ENCODE data around the gene CYB5R4.

The CYB5R4 gene

GRCh38 chr6:83854766-83855165 lies 4.7 kb upstream of the CYB5R4 start:
- H3K27ac ChIP-seq (ENCODE audit: low read depth, low read length) = no peak overlapping the region
- H2BK5ac ChIP-seq (ENCODE audit: low read depth, low read length, poor library complexity) = no peak overlapping the region
- no peak overlapping the region for H2AK5ac ChIP-seq (ENCODE audit: low read length)
- H2BK12ac ChIP-seq (ENCODE audit: low read length) = no peak overlapping the region
- H4K12ac ChIP-seq (ENCODE audit: low read depth, low read length) = no peak overlapping the region
- no peak overlapping the region for H2BK120ac ChIP-seq (ENCODE audit: insufficient read depth, low read length, poor library complexity)
- H3K36me3 ChIP-seq (ENCODE audit: control insufficient read depth in 1 of 2, insufficient read depth in 2 of 2, low read length in 2 of 2) = no peaks in the 10 kb centered on the region
- no peak overlapping the region for H3K23ac ChIP-seq (ENCODE audit: low read length)
- no peak overlapping the region for H2AFZ ChIP-seq (ENCODE audit: insufficient read depth, low read length, poor library complexity)
- no peak overlapping the region for H3K9ac ChIP-seq (ENCODE audit: low read length)
- H4K91ac ChIP-seq (ENCODE audit: low read depth, low read length) = no peak overlapping the region
- no peak overlapping the region for H3K4ac ChIP-seq (ENCODE audit: low read depth, low read length)
- no CpG with 5 or more reads among the region's 5 CpGs for WGBS (ENCODE audit: extremely low coverage, insufficient coverage, insufficient read length)
- no peak overlapping the region for H3K4me3 ChIP-seq (ENCODE audit: low read depth, low read length)
- peaks cover 3 to 11% of the 10 kb centered on the region in 2 experiments for H3K4me1 ChIP-seq (ENCODE audit: control insufficient read depth in 1 of 2, insufficient read depth in 2 of 2, low read length in 2 of 2)
- no peak overlapping the region for H3K4me2 ChIP-seq (ENCODE audit: low read length)
- H4K8ac ChIP-seq (ENCODE audit: low read depth, low read length) = no peak overlapping the region
- DNase-seq = no peak
- H3K79me1 ChIP-seq (ENCODE audit: low read length) = no peaks in the 10 kb centered on the region
- peaks cover 22% of the 10 kb centered on the region for H3K27me3 ChIP-seq (ENCODE audit: insufficient read depth, low read length)
- no peaks in the 10 kb centered on the region for H3K9me3 ChIP-seq (ENCODE audit: insufficient read depth, low read depth, low read length)
- no peak overlapping the region for H3K18ac ChIP-seq (ENCODE audit: low read length)
- H3K79me2 ChIP-seq (ENCODE audit: control insufficient read depth, insufficient read depth, low read length, poor library complexity) = no peaks in the 10 kb centered on the region
- no peak overlapping the region for H3K14ac ChIP-seq (ENCODE audit: low read length)

GRCh38 chr6:83860359-83860755 lies 868 bp downstream of the CYB5R4 start:
- H3K79me2 ChIP-seq (ENCODE audit: control insufficient read depth, insufficient read depth, low read length, poor library complexity) = peaks cover 1% of the 10 kb centered on the region
- peak overlapping the region; percentile 73 for H3K4me2 ChIP-seq (ENCODE audit: low read length)
- H3K4me3 ChIP-seq (ENCODE audit: low read depth, low read length) = peak overlapping the region; percentile 91
- no peak overlapping the region for H4K91ac ChIP-seq (ENCODE audit: low read depth, low read length)
- H2BK12ac ChIP-seq (ENCODE audit: low read length) = no peak overlapping the region
- no peaks in the 10 kb centered on the region for H3K9me3 ChIP-seq (ENCODE audit: insufficient read depth, low read depth, low read length)
- no peak overlapping the region for H2AK5ac ChIP-seq (ENCODE audit: low read length)
- H3K23ac ChIP-seq (ENCODE audit: low read length) = no peak overlapping the region
- no peak overlapping the region for H4K8ac ChIP-seq (ENCODE audit: low read depth, low read length)
- peak overlapping the region; percentile 21 for H2AFZ ChIP-seq (ENCODE audit: insufficient read depth, low read length, poor library complexity)
- H3K27me3 ChIP-seq (ENCODE audit: insufficient read depth, low read length) = no peaks in the 10 kb centered on the region
- H3K18ac ChIP-seq (ENCODE audit: low read length) = no peak overlapping the region
- no peak overlapping the region for H3K14ac ChIP-seq (ENCODE audit: low read length)
- no CpG with 5 or more reads among the region's 7 CpGs for WGBS (ENCODE audit: extremely low coverage, insufficient coverage, insufficient read length)
- H3K4me1 ChIP-seq (ENCODE audit: control insufficient read depth in 1 of 2, insufficient read depth in 2 of 2, low read length in 2 of 2) = no peaks in the 10 kb centered on the region
- no peak overlapping the region for H3K27ac ChIP-seq (ENCODE audit: low read depth, low read length)
- no peak for DNase-seq
- H3K9ac ChIP-seq (ENCODE audit: low read length) = peak overlapping the region; percentile 89
- H4K12ac ChIP-seq (ENCODE audit: low read depth, low read length) = no peak overlapping the region
- H3K79me1 ChIP-seq (ENCODE audit: low read length) = no peaks in the 10 kb centered on the region
- H2BK120ac ChIP-seq (ENCODE audit: insufficient read depth, low read length, poor library complexity) = no peak overlapping the region
- H3K36me3 ChIP-seq (ENCODE audit: control insufficient read depth in 1 of 2, insufficient read depth in 2 of 2, low read length in 2 of 2) = no peaks in the 10 kb centered on the region
- H3K4ac ChIP-seq (ENCODE audit: low read depth, low read length) = no peak overlapping the region
- no peak overlapping the region for H2BK5ac ChIP-seq (ENCODE audit: low read depth, low read length, poor library complexity)

DNA sequence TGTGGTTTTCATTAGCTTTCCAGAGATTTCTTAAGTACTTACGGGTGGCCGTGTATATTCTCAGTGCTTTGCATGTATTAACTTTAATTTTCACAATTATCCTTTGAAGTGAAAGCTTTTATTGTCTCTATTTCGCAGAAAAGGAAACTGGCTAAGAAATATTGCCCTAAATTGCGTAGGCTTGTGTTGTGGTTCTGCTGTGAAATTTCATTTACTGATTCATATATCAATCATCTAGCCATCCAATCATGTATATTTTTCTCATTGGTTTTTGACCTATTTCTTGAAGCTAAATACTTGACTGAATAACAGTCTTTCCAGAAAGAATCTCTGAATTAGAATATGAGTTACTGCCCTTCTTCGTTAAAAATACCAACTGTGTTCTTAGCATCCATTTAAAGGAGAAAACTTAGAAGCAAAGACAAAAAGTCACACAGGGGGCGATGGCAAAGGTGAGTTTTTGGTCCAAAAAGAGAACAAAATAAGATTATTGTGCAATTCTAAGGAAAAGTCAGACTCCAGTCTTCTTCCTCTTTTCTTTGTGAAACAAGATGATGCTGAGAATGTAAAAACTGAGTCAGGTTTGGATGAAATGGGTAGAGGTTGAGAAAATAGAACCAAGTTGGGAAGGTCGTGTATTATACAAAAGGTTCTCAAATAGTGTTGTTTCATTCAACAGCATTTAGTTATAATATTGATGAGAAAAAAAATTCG lies 1.4 kb downstream of the CYB5R4 start:
- H2AK5ac ChIP-seq (ENCODE audit: low read length) = no peak overlapping the region
- H2BK12ac ChIP-seq (ENCODE audit: low read length) = no peak overlapping the region
- H3K9ac ChIP-seq (ENCODE audit: low read length) = no peak overlapping the region
- no peak overlapping the region for H4K12ac ChIP-seq (ENCODE audit: low read depth, low read length)
- H3K79me1 ChIP-seq (ENCODE audit: low read length) = no peaks in the 10 kb centered on the region
- no peak overlapping the region for H3K18ac ChIP-seq (ENCODE audit: low read length)
- H3K36me3 ChIP-seq (ENCODE audit: control insufficient read depth in 1 of 2, insufficient read depth in 2 of 2, low read length in 2 of 2) = no peaks in the 10 kb centered on the region
- H3K27ac ChIP-seq (ENCODE audit: low read depth, low read length) = no peak overlapping the region
- H3K4me3 ChIP-seq (ENCODE audit: low read depth, low read length) = no peak overlapping the region
- H3K4me2 ChIP-seq (ENCODE audit: low read length) = peak overlapping the region; percentile 32
- H3K79me2 ChIP-seq (ENCODE audit: control insufficient read depth, insufficient read depth, low read length, poor library complexity) = peaks cover 1% of the 10 kb centered on the region
- H3K14ac ChIP-seq (ENCODE audit: low read length) = no peak overlapping the region
- H3K27me3 ChIP-seq (ENCODE audit: insufficient read depth, low read length) = no peaks in the 10 kb centered on the region
- no peak overlapping the region for H4K8ac ChIP-seq (ENCODE audit: low read depth, low read length)
- H3K4me1 ChIP-seq (ENCODE audit: control insufficient read depth in 1 of 2, insufficient read depth in 2 of 2, low read length in 2 of 2) = no peaks in the 10 kb centered on the region
- H2BK120ac ChIP-seq (ENCODE audit: insufficient read depth, low read length, poor library complexity) = no peak overlapping the region
- H2BK5ac ChIP-seq (ENCODE audit: low read depth, low read length, poor library complexity) = no peak overlapping the region
- H3K23ac ChIP-seq (ENCODE audit: low read length) = no peak overlapping the region
- no peaks in the 10 kb centered on the region for H3K9me3 ChIP-seq (ENCODE audit: insufficient read depth, low read depth, low read length)
- H4K91ac ChIP-seq (ENCODE audit: low read depth, low read length) = no peak overlapping the region
- no peak overlapping the region for H2AFZ ChIP-seq (ENCODE audit: insufficient read depth, low read length, poor library complexity)
- no peak overlapping the region for H3K4ac ChIP-seq (ENCODE audit: low read depth, low read length)
- WGBS (ENCODE audit: extremely low coverage, insufficient coverage, insufficient read length) = 100% methylated on average over 1 of the region's 8 CpGs
- DNase-seq = no peak

- Histone ChIP-seq H3K79me2 (ENCODE audit: control insufficient read depth, insufficient read depth, low read length, poor library complexity) (peaks cover 1% of the 10 kb centered on the region), H4K8ac (ENCODE audit: low read depth, low read length) (no peak overlapping the region), H3K18ac (ENCODE audit: low read length) (no peak overlapping the region), H3K27ac (ENCODE audit: low read depth, low read length) (no peak overlapping the region), H2AFZ (ENCODE audit: insufficient read depth, low read length, poor library complexity) (no peak overlapping the region), H3K14ac (ENCODE audit: low read length) (no peak overlapping the region), H4K91ac (ENCODE audit: low read depth, low read length) (no peak overlapping the region), H3K23ac (ENCODE audit: low read length) (no peak overlapping the region), H2BK5ac (ENCODE audit: low read depth, low read length, poor library complexity) (no peak overlapping the region), H3K4me1 (ENCODE audit: control insufficient read depth in 1 of 2, insufficient read depth in 2 of 2, low read length in 2 of 2) (no peaks in the 10 kb centered on the region), H3K9me3 (ENCODE audit: insufficient read depth, low read depth, low read length) (peaks cover 3% of the 10 kb centered on the region), H4K12ac (ENCODE audit: low read depth, low read length) (no peak overlapping the region), H3K27me3 (ENCODE audit: insufficient read depth, low read length) (no peaks in the 10 kb centered on the region), H3K36me3 (ENCODE audit: control insufficient read depth in 1 of 2, insufficient read depth in 2 of 2, low read length in 2 of 2) (peaks cover 3 to 4% of the 10 kb centered on the region in 2 experiments), H3K9ac (ENCODE audit: low read length) (no peak overlapping the region), H2BK12ac (ENCODE audit: low read length) (no peak overlapping the region), H3K4ac (ENCODE audit: low read depth, low read length) (no peak overlapping the region), H3K4me2 (ENCODE audit: low read length) (no peak overlapping the region), H2BK120ac (ENCODE audit: insufficient read depth, low read length, poor library complexity) (no peak overlapping the region), H3K79me1 (ENCODE audit: low read length) (no peaks in the 10 kb centered on the region), H3K4me3 (ENCODE audit: low read depth, low read length) (no peak overlapping the region), H2AK5ac (ENCODE audit: low read length) (no peak overlapping the region)
- no CpG with 5 or more reads among the region's 4 CpGs for WGBS (ENCODE audit: extremely low coverage, insufficient coverage, insufficient read length)
- DNase-seq = no peak
These were observed 3.4 kb downstream of the CYB5R4 start for GRCh38 chr6:83862776-83863471.
